GM19238 (cell line): ENCODE results near the gene PEX10.
A peak's percentile ranks its signal among the peaks of the same experiment; 100 is the strongest.

Source experiments
- DNase-seq: peaks from one replicate; pipeline ENCODE4 v3.0.0; 2011; ENCODE audit warnings: low spot score; ENCODE audit not compliant: insufficient read length

PEX10 gene

GRCh38 chr1:2405588-2406295 lies 6.6 kb downstream of the PEX10 start:
- no peak for DNase-seq

GRCh38 chr1:2404890-2405511 lies 7.4 kb downstream of the PEX10 start:
- DNase-seq = no peak

- no peak for DNase-seq
These were observed 8.0 kb downstream of the PEX10 start for GRCh38 chr1:2404142-2404889.

- no peak for DNase-seq
These were observed 9.1 kb downstream of the PEX10 start for GRCh38 chr1:2403273-2403672.

GRCh38 chr1:2402420-2402819 lies 9.9 kb downstream of the PEX10 start:
- no peak for DNase-seq

- no peak for DNase-seq
These were observed 11.3 kb downstream of the PEX10 start for GRCh38 chr1:2400950-2401649.

- no peak for DNase-seq
These were observed 11.8 kb downstream of the PEX10 start for GRCh38 chr1:2400576-2400909.

GRCh38 chr1:2399890-2400575 lies 12.3 kb downstream of the PEX10 start:
- DNase-seq = no peak

- DNase-seq = no peak
These were observed 13.5 kb downstream of the PEX10 start for GRCh38 chr1:2398871-2399270.

- no peak for DNase-seq
These were observed 15.2 kb downstream of the PEX10 start for GRCh38 chr1:2397007-2397679.

- no peak for DNase-seq
These were observed 15.9 kb downstream of the PEX10 start for GRCh38 chr1:2396476-2396875.

- DNase-seq = no peak
These were observed 16.3 kb downstream of the PEX10 start for GRCh38 chr1:2396059-2396458.

- no peak for DNase-seq
These were observed 17.1 kb downstream of the PEX10 start for GRCh38 chr1:2395245-2395644.

GRCh38 chr1:2394761-2395160 lies 17.6 kb downstream of the PEX10 start:
- DNase-seq = no peak

GRCh38 chr1:2394220-2394619 lies 18.1 kb downstream of the PEX10 start:
- DNase-seq = no peak

- DNase-seq = no peak
These were observed 18.9 kb downstream of the PEX10 start for GRCh38 chr1:2393471-2393877.

GRCh38 chr1:2392686-2393085 lies 19.7 kb downstream of the PEX10 start:
- no peak for DNase-seq

GRCh38 chr1:2391931-2392509 lies 20.3 kb downstream of the PEX10 start:
- DNase-seq = no peak

GRCh38 chr1:2391041-2391930 lies 21.1 kb downstream of the PEX10 start, which contains the start of the genes MORN1 and RER1:
Gene MORN1, minus strand, starts transcription at chr1:2391554. Its CDS starts 21 bp downstream, at chr1:2391533.
Gene RER1, plus strand, starts transcription at chr1:2391841. Its CDS starts 3,950 bp downstream, at chr1:2395791.
- DNase-seq = peak; percentile 99
